Gastroesophageal sphincter (tissue), 4 donors: ENCODE data around the gene MYCBPAP. TPM values are rescaled to one million over a fixed set of nuclear protein-coding genes. Genes with fewer than 3 reads are reported as not detected.

Source experiments
- ATAC-seq: fragments of 150-250 bp; one replicate; pipeline ENCODE4 v1.9.1; 2016; ENCODE audit warnings: mild to moderate bottlenecking, moderate library complexity
- H3K27ac ChIP-seq, 4 donors: fragments of 200-600 bp; sonication (generic) in 3 of 4; 1 replicate in 3 of 4; 2 replicates in 1 of 4; pipeline ENCODE4 v1.5.1; 2016 to 2019
- H3K27me3 ChIP-seq: fragments of 200-600 bp; sonication (generic); one replicate; pipeline ENCODE4 v1.5.1; 2019
- H3K36me3 ChIP-seq, 2 donors: fragments of 200-600 bp; sonication (generic); one replicate each; pipeline ENCODE4 v1.5.1; 2019; ENCODE audit warnings: control low read depth in 1 of 2
- H3K4me1 ChIP-seq, 3 donors: fragments of 200-600 bp; sonication (generic); 1 replicate in 2 of 3; 2 replicates in 1 of 3; pipeline ENCODE4 v1.5.1; 2016 to 2019; ENCODE audit warnings: control low read depth in 2 of 3
- H3K4me3 ChIP-seq, 2 donors: fragments of 200-600 bp; sonication (generic); one replicate each; pipeline ENCODE4 v1.5.1; 2019; ENCODE audit warnings: mild to moderate bottlenecking in 1 of 2, moderate library complexity in 1 of 2
- H3K9me3 ChIP-seq, 3 donors: fragments of 200-600 bp; sonication (generic); one replicate each; pipeline ENCODE4 v1.5.1; 2017 to 2019; ENCODE audit warnings: control low read depth in 2 of 3
- EP300 ChIP-seq: sonication (generic); formaldehyde crosslinking; IDR thresholded peaks from one replicate; pipeline ENCODE4 v1.6.1; 2017; ENCODE audit warnings: antibody characterized with exemption, mild to moderate bottlenecking
- POLR2A ChIP-seq, 2 donors: fragments of 450-650 bp; IDR thresholded peaks; one replicate each; pipeline ENCODE4 v1.6.1; 2017; ENCODE audit warnings: antibody characterized with exemption in 2 of 2, mild to moderate bottlenecking in 2 of 2, moderate library complexity in 1 of 2
- POLR2AphosphoS5 ChIP-seq: sonication (generic); formaldehyde crosslinking; IDR thresholded peaks from one replicate; pipeline ENCODE4 v1.6.1; 2017; ENCODE audit warnings: antibody characterized with exemption
- WGBS, 2 donors: methylation state at CpG; one replicate each; pipeline ENCODE4 v1.1.5; 2018; ENCODE audit warnings: low coverage in 1 of 2; 5-methylcytosine and 5-hydroxymethylcytosine counted together
- total RNA-seq, 4 donors: library from RNA; depleted of rRNA; stranded (reverse); fragments of >200 nt; gene quantifications; one replicate each; pipeline ENCODE4 v1.1.0, GENCODE V29; 2016
- TF ChIP-seq, protein P1 (sequence below), 4 experiments: fragments of 200-600 bp in 2 of 4; fragments of 450-650 bp in 2 of 4; sonication (generic) in 1 of 4; IDR thresholded peaks; one replicate each; pipeline ENCODE4 v1.5.1; 2017 to 2019; ENCODE audit warnings: antibody characterized with exemption in 4 of 4, mild to moderate bottlenecking in 2 of 4, moderate library complexity in 2 of 4

Gene MYCBPAP
- total RNA-seq, 4 donors from 2014 or later, result 0.27 to 0.31 TPM; not detected in 2

DNA sequence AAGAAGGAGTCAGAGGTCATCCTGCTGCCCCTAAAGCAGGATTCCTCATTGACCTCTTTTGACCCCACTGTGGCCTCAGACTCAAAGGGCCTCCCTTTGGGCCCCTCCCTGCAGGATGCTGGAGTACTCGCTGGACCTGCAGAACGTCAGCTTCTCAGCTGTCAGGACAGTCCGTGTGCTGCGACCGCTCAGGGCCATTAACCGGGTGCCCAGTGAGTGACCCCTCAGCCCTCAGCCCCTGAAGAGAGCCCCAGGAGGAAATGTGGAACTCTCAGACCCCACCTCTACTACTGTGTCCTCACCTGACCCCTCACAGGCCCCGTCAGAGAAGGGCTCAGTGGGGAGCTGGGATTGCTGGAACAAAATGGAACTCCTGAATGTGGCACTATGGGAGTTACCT is 61.4 kb downstream of the MYCBPAP start:
- no peak overlapping the region for H3K4me3 ChIP-seq
- ATAC-seq, result no peak
- H3K27ac ChIP-seq, result no peak overlapping the region
- H3K4me1 ChIP-seq, result peaks cover 0 to 14% (median 8%) of the 10 kb centered on the region in 3 donors
- 86 to 100% methylated on average over 1 of the region's 7 CpGs for WGBS, 2 donors
- no peaks in the 10 kb centered on the region for H3K9me3 ChIP-seq
- TF ChIP-seq, protein P1, sequence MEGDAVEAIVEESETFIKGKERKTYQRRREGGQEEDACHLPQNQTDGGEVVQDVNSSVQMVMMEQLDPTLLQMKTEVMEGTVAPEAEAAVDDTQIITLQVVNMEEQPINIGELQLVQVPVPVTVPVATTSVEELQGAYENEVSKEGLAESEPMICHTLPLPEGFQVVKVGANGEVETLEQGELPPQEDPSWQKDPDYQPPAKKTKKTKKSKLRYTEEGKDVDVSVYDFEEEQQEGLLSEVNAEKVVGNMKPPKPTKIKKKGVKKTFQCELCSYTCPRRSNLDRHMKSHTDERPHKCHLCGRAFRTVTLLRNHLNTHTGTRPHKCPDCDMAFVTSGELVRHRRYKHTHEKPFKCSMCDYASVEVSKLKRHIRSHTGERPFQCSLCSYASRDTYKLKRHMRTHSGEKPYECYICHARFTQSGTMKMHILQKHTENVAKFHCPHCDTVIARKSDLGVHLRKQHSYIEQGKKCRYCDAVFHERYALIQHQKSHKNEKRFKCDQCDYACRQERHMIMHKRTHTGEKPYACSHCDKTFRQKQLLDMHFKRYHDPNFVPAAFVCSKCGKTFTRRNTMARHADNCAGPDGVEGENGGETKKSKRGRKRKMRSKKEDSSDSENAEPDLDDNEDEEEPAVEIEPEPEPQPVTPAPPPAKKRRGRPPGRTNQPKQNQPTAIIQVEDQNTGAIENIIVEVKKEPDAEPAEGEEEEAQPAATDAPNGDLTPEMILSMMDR (IDR thresholded peaks at IDR 0.05), result no peak
- no peak for TF ChIP-seq POLR2A (IDR thresholded peaks at IDR 0.05)
- no peak for TF ChIP-seq POLR2AphosphoS5
- TF ChIP-seq EP300, result no peak
- no peaks in the 10 kb centered on the region for H3K36me3 ChIP-seq
- H3K27me3 ChIP-seq, result peaks cover 37% of the 10 kb centered on the region

DNA sequence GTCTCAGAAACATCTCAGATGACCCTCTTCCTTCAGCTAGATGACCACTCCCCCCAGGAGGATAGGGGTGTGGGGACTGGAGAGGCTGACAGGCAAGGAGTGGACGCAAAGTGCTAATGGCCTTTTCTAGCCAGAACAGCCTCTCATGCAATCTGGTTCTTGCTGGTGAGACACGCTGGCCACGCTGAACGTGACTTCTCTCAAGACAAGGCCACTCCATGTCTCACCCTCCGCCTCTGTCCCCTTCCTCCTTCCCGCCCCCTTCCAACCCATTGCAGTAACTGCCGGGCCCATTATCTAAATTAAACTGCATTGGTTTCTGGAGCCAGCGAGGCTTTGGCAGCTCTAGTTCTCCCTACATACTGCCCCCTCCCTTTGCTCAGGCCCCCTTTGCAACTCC is 61.8 kb downstream of the MYCBPAP start:
- Histone ChIP-seq H3K36me3 (no peaks in the 10 kb centered on the region), H3K4me3 (no peak overlapping the region), H3K27me3 (peaks cover 32% of the 10 kb centered on the region), H3K27ac (no peak overlapping the region), H3K9me3 (no peaks in the 10 kb centered on the region), H3K4me1 (peaks cover 0 to 9% (median 5%) of the 10 kb centered on the region in 3 donors)
- ATAC-seq, result no peak
- WGBS, 2 donors, result 85 to 90% methylated on average over 2 to 8 of the region's 8 CpGs
- no peak for TF ChIP-seq POLR2A (IDR thresholded peaks at IDR 0.05)
- TF ChIP-seq EP300, result no peak
- no peak for TF ChIP-seq POLR2AphosphoS5

DNA sequence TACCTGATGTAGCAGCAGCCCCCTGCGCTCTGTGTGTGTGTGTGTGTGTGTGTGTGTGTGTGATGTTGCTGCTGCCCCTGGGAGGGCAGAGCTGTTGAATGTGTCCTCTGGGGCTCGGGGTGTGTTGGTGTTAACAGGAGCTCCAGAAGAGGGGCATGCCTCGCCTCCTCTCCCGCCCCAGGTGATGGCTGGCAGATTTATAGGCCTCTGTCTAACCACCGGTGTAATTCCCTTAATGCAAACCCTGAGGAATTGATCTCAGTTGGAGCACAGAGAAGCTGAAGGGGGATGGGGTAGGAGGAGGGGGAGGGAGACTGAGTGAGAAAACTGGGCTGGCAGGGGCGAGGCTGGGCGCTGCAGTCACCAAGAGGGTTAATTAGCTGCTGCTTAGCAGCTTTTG is 62.3 kb downstream of the MYCBPAP start:
- ATAC-seq, result no peak
- Histone ChIP-seq H3K4me3 (no peak overlapping the region), H3K27me3 (peaks cover 27% of the 10 kb centered on the region), H3K36me3 (no peaks in the 10 kb centered on the region), H3K4me1 (peaks cover 0 to 4% (median under 1%) of the 10 kb centered on the region in 3 donors), H3K27ac (no peak overlapping the region), H3K9me3 (no peaks in the 10 kb centered on the region)
- WGBS, 2 donors, result 69 to 94% methylated on average over 2 to 3 of the region's 7 CpGs
- TF ChIP-seq, protein P1 (IDR thresholded peaks at IDR 0.05), result no peak
- TF ChIP-seq POLR2AphosphoS5 (no peak), POLR2A (IDR thresholded peaks at IDR 0.05) (no peak), EP300 (no peak)

DNA sequence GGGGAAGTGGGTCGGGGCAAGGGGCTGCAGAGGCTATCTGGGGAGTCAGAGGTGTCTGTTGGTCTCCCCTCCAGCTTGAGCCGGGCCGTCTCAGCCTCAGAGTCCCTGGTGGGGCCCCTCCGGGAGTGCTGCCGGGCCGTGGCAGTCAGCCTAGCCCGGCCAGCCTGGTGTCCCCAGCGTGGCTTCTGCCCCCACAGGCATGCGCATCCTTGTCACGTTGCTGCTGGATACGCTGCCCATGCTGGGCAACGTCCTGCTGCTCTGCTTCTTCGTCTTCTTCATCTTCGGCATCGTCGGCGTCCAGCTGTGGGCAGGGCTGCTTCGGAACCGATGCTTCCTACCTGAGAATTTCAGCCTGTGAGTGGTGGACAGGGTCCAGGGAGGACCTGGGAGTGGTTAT is 63.4 kb downstream of the MYCBPAP start:
- Histone ChIP-seq H3K36me3 (no peaks in the 10 kb centered on the region), H3K9me3 (no peaks in the 10 kb centered on the region), H3K4me3 (no peak overlapping the region), H3K27ac (no peak overlapping the region), H3K27me3 (peaks cover 16% of the 10 kb centered on the region), H3K4me1 (no peaks in the 10 kb centered on the region)
- 73% methylated on average over 3 of the region's 19 CpGs; no CpG with 5 or more reads in 1 of the 2 donors for WGBS, 2 donors
- no peak for ATAC-seq
- TF ChIP-seq EP300, result no peak
- TF ChIP-seq, protein P1 (IDR thresholded peaks at IDR 0.05), result no peak
- TF ChIP-seq POLR2A (IDR thresholded peaks at IDR 0.05), result no peak
- no peak for TF ChIP-seq POLR2AphosphoS5

- Histone ChIP-seq H3K27ac (no peak overlapping the region), H3K27me3 (peaks cover 7% of the 10 kb centered on the region), H3K36me3 (no peaks in the 10 kb centered on the region), H3K4me3 (no peak overlapping the region), H3K9me3 (no peaks in the 10 kb centered on the region), H3K4me1 (no peaks in the 10 kb centered on the region)
- ATAC-seq, result no peak
- WGBS, 2 donors, result 100% methylated on average over 2 of the region's 20 CpGs; no CpG with 5 or more reads in 1 of the 2 donors
- TF ChIP-seq POLR2AphosphoS5 (no peak), POLR2A (IDR thresholded peaks at IDR 0.05) (no peak), EP300 (no peak)
- TF ChIP-seq, protein P1 (IDR thresholded peaks at IDR 0.05), result no peak
Measured at GRCh38 chr17:50572541-50572940, 64.3 kb downstream of the MYCBPAP start.
